ES-I3 (cell line): Measurements from ENCODE around the gene TMBIM6.
"Not testable (repeated sequence)": the region's sequence is repeated elsewhere in the genome, so short reads cannot be mapped to it uniquely, and the experiment has no call there.

ENCODE experiments used
- H3K36me3 ChIP-seq: 2 replicates; pipeline ENCODE4 v1.6.1; 2013; ENCODE audit warnings: mild to moderate bottlenecking, low read length, control low read depth, moderate library complexity; ENCODE audit not compliant: insufficient read depth
- H3K4me1 ChIP-seq: 2 replicates; pipeline ENCODE4 v1.6.1; 2013; ENCODE audit warnings: mild to moderate bottlenecking, control low read depth, low read length; ENCODE audit not compliant: insufficient read depth
- H3K9ac ChIP-seq: 2 replicates; pipeline ENCODE4 v1.6.1; 2013; ENCODE audit warnings: low read depth, mild to moderate bottlenecking, low read length, moderate library complexity
- H3K9me3 ChIP-seq: 2 replicates; pipeline ENCODE4 v1.6.1; 2013; ENCODE audit warnings: mild to moderate bottlenecking, low read length, moderate library complexity; ENCODE audit not compliant: control insufficient read depth, insufficient read depth

The TMBIM6 gene

GRCh38 chr12:49707812-49708147, 33.6 kb upstream of the TMBIM6 start:
- Histone ChIP-seq H3K4me1 (peaks cover 27% of the 10 kb centered on the region), H3K9me3 (no peaks in the 10 kb centered on the region), H3K9ac (no peak overlapping the region; the same call in 1 of the 2 replicates), H3K36me3 (no peaks in the 10 kb centered on the region)

GRCh38 chr12:49708851-49709250, 32.5 kb upstream of the TMBIM6 start:
- peaks cover 16% of the 10 kb centered on the region for H3K4me1 ChIP-seq
- no peaks in the 10 kb centered on the region for H3K9me3 ChIP-seq
- no peak overlapping the region for H3K9ac ChIP-seq
- H3K36me3 ChIP-seq, result no peaks in the 10 kb centered on the region

GRCh38 chr12:49713952-49714351, 27.4 kb upstream of the TMBIM6 start:
- not testable (repeated sequence) for H3K9me3 ChIP-seq, H3K4me1 ChIP-seq, H3K9ac ChIP-seq, H3K36me3 ChIP-seq

- H3K4me1 ChIP-seq, result no peaks in the 10 kb centered on the region
- no peaks in the 10 kb centered on the region for H3K36me3 ChIP-seq
- H3K9me3 ChIP-seq, result no peaks in the 10 kb centered on the region
- no peak overlapping the region for H3K9ac ChIP-seq
These were observed 24.8 kb upstream of the TMBIM6 start for GRCh38 chr12:49716553-49716952.

- H3K9me3 ChIP-seq, H3K9ac ChIP-seq, H3K4me1 ChIP-seq, H3K36me3 ChIP-seq: not testable (repeated sequence)
These were observed 23.6 kb upstream of the TMBIM6 start for GRCh38 chr12:49717800-49718199.

GRCh38 chr12:49720214-49720613, 21.1 kb upstream of the TMBIM6 start:
- no peaks in the 10 kb centered on the region for H3K9me3 ChIP-seq
- no peaks in the 10 kb centered on the region for H3K36me3 ChIP-seq
- H3K4me1 ChIP-seq, result no peaks in the 10 kb centered on the region
- H3K9ac ChIP-seq, result no peak overlapping the region

GRCh38 chr12:49721355-49721754, 20.0 kb upstream of the TMBIM6 start:
- not testable (repeated sequence) for H3K9ac ChIP-seq, H3K9me3 ChIP-seq, H3K4me1 ChIP-seq, H3K36me3 ChIP-seq

- Histone ChIP-seq H3K9ac (no peak overlapping the region), H3K4me1 (no peaks in the 10 kb centered on the region), H3K9me3 (no peaks in the 10 kb centered on the region), H3K36me3 (no peaks in the 10 kb centered on the region)
These were observed 12.9 kb upstream of the TMBIM6 start for GRCh38 chr12:49728446-49728845.

GRCh38 chr12:49730050-49730449, 11.3 kb upstream of the TMBIM6 start:
- Histone ChIP-seq H3K36me3 (no peaks in the 10 kb centered on the region), H3K9ac (no peak overlapping the region), H3K4me1 (no peaks in the 10 kb centered on the region), H3K9me3 (no peaks in the 10 kb centered on the region)

GRCh38 chr12:49730568-49731101, 10.7 kb upstream of the TMBIM6 start:
- H3K4me1 ChIP-seq, result no peaks in the 10 kb centered on the region
- no peaks in the 10 kb centered on the region for H3K9me3 ChIP-seq
- no peaks in the 10 kb centered on the region for H3K36me3 ChIP-seq
- H3K9ac ChIP-seq, result no peak overlapping the region

- Histone ChIP-seq H3K36me3 (no peaks in the 10 kb centered on the region), H3K9me3 (no peaks in the 10 kb centered on the region), H3K9ac (no peak overlapping the region), H3K4me1 (no peaks in the 10 kb centered on the region)
These were observed 7.9 kb upstream of the TMBIM6 start for GRCh38 chr12:49733219-49734017.

- H3K9ac ChIP-seq, H3K36me3 ChIP-seq, H3K4me1 ChIP-seq, H3K9me3 ChIP-seq: not testable (repeated sequence)
These were observed 6.5 kb upstream of the TMBIM6 start for GRCh38 chr12:49734900-49735299.

GRCh38 chr12:49738721-49739120, 2.6 kb upstream of the TMBIM6 start:
- not testable (repeated sequence) for H3K4me1 ChIP-seq, H3K36me3 ChIP-seq, H3K9me3 ChIP-seq, H3K9ac ChIP-seq

- H3K36me3 ChIP-seq, result not testable (repeated sequence)
These were observed 1.1 kb upstream of the TMBIM6 start for GRCh38 chr12:49740277-49740676.

GRCh38 chr12:49741882-49742620, 694 bp downstream of the TMBIM6 start:
- H3K36me3 ChIP-seq, result peaks cover 5% of the 10 kb centered on the region; the same call in 1 of the 2 replicates
- H3K9me3 ChIP-seq, result no peaks in the 10 kb centered on the region
- H3K4me1 ChIP-seq, result peaks cover 3% of the 10 kb centered on the region; the same call in 1 of the 2 replicates

More at GRCh38 chr12:49740277-49740676, 1.1 kb upstream of the TMBIM6 start:
- H3K9me3 ChIP-seq, H3K9ac ChIP-seq, H3K4me1 ChIP-seq: not testable (repeated sequence)

More at GRCh38 chr12:49741882-49742620, 694 bp downstream of the TMBIM6 start:
- peak overlapping the region; percentile 77 for H3K9ac ChIP-seq
